ENCODE measurements around the gene SLC22A12.
"Not testable (repeated sequence)": the region's sequence is repeated elsewhere in the genome, so short reads cannot be mapped to it uniquely, and the experiment has no call there.

The SLC22A12 gene

DNA sequence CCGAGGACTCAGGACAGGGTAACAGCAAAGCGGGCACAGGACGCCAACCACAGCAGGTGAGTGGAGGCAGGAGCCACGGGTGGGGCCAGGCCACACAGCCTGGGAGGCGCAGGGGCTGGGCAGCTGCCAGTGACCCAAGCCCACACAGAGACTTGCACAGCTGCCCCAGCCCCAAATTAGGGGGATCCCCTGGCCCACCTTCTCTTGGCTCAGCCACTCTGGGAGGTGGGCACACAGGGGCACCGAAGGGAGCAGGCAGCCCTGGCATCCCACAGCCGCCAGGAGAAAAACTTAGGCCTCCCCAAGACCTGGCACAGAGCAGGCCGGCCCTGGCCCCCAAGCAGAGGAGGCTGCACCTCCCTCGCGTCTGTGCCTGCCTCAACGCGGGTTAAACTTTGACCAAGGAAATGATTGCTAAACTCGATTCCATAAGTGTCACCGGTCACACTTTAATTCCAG, at the start of gene SLC22A12:
Gene SLC22A12, plus strand, starts transcription at position 458 of the 459 bp plus-strand sequence. CDS start 337 bp downstream, outside the sequence.
- DNase-seq = no peak

DNA sequence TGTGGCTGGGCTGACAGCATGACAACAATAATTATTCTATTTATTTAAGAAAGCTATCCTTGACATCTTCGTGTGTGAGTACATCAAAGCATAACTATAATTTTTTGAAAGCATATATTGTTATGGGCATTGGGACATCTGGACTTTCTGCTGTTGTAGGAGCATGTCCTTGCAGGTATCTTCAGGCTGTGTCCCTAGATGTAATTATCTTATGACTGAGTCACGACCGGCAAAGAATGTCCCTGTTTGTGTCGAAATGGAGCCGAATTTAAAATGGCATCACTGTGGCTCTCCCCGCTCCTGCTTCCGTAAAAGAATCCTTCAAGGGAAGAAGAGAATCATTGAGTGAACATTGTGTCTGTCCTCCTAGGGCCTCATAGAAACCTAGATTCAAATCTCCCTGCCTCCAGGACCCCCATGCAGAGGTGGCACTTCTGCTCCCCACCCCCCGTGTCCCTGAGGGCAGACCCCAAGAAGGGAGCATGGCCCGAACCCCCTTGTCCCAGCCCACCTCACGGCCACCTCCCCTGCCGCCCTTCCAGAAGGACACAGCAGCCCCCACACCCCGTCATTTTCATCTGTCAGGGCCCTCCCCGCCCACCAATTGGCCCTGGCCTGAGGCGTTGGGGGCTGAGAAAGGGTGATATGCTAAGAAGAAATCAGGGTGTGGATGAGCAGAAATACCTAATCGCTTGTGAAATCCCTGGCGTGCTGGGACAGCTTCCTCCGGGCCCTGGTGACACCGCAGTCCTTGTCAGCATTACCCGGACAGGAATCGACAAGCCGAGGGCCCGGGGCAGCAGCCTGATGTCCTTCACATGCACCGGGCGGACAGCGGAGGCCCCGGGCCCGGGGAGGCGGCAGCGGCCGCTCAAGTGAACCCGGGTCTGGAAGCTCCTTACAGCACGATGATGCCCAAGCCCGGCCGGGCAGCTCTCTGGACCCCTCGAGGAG, 48.6 kb upstream of the SLC22A12 start:
- DNase-seq = no peak

DNA sequence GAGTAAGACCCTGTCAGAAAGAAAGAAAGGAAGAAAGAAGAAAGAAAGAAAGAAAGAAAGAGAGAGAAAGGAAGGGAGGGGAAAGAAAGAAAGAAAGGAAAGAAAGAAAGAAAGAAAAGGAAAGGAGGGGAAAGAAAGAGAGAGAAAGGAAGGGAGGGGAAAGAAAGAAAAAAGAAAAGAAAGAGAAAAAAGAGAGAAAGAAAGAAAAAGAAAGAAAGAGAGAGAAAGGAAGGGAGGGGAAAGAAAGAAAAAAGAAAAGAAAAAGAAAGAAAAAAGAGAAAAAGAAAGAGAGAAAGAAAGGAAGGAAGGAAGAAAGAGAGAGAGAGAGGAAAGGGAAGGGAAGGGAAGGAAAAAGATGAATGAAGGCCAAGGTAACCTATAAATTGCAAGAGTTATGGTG, 47.2 kb upstream of the SLC22A12 start:
- DNase-seq = no peak

DNA sequence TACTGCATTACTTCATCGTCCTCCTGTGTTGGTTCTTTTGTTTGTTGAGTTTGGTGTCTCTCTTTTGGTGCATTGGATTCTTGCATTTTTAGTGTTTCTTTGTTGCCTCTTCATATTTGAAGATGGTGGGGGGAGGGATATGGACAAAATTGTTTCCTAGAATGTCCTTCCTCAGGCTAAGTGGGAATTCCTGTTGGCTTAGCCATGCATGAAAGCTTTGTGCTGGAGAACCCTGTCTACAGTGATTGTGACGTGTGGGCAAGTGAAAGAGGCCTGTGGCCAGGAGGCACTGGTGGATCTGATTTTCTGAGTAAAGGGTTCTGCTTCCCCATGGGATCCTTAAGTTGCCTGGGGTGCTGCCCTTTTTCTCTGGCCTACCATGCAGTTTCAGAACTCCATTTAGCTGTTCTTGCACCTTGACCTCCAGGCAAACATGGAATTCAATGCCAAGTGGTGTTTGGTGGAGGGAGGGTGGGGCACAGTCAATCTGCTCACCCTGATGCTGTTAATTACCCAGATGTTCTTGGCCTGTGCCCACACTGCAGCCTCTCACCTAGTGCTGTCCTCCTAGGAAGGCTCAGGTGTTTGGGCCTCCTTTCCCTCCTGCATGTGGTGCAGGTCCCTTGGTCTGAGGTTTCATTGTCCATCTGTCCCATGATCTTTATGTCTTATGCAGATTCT, 46.3 kb upstream of the SLC22A12 start:
- DNase-seq = no peak

DNA sequence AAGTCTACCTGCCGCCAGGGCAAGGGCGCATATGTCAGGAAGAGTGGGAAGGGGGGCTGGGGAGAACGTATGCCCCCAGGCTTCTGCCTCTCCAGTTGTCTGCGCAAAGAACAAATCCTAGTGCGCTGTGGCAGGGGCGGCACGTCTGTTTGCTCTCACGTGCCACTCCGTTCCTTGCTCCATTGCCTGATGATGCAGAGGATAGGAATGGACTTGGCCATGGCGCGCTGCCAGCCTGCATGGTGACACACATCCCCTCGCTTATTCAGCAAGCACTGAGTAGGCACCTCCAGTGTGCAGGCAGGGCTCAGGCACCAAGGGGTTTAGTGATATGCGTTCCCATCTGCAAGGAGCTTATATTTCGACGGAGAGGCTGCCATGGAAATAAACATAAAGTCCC, 45.4 kb upstream of the SLC22A12 start:
- no peak for DNase-seq

DNA sequence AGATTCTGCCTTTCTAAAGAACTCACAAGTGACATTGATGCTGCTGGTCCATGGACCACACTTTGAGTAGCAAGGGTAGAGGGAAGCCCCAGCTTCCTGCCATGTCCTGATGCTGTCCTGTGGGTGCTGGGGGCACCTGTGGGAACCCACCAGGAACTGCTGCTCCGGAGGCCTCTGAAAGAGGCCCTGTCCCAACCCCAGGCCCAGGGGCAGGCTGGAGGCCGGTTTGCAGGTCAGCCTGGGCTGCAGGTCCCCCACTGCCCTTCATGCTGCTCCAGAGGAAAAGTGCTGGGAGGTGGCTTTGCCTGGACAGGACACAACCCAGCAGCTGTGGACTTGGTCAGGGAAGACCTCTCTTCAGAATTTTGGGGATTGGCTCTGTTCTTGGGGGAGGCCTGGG, 44.8 kb upstream of the SLC22A12 start:
- no peak for DNase-seq

DNA sequence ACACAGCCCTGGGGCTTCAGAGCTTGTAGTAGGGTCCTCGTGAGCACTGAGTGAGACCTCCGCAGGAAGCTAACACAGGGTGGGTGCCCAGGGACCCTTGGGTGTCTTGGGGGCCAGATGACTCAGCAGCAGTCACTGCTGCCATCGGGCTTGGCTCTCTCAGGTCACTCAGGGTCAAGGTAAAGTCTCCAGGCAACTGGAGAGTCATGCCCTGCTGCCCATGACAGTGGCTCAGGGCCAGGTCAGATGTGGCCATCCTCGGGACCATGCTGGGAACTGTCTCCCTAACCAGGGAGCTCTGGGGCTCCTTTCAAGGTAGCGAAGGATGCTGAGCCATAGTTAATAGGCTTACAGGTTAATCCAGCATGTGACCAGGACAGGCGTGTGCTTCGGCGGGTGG, 44.4 kb upstream of the SLC22A12 start:
- DNase-seq = no peak

DNA sequence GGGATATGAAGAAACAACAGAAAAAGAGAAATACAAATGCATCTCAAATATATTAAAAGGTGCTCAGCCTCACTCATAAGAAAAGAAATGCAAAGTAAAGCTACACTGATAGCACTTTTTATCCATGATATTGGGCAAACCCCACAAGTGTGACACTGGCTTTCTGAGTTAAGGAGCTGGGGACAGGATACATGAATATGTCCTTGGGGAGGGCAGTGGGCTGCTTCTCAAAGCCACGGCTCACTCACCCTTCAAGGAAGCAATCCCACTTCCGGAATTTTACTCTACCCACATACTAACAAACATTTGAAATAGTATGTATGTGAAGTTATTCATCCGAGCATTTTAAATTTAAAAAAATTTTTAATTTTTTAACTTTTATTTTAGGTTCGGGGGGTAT, 41.1 kb upstream of the SLC22A12 start:
- DNase-seq = no peak

DNA sequence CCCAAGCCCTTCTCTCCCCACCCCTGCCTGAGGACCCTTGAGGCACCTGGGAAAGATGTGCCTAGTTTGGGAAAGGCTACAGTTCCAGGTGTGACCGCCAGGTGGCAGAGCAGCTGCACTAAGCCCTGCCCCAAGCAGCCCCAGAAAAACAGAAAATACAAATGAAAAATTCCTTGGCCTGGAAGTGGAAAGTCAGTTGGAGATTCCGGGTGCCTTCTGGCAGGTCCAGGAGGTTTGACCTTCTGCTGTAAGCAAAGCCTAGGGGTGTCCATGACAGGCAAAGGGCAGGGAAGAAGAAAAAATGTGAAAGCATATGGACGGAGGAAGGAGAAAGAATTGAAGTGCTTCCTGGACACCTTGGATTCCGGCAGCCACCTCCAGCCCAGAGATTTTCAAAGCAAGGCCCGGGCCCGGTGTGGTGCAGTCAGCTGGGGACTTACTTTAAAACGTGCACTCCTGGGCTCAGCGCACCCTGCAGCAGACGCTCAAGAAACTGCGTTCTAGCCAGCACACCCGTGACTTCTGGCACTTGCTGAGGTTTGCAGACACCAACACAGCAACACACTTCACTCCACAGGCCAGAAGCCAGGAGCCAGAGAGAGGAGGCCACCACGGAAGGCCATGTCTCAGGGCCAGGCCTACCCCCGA, 37.3 kb upstream of the SLC22A12 start:
- no peak for DNase-seq

DNA sequence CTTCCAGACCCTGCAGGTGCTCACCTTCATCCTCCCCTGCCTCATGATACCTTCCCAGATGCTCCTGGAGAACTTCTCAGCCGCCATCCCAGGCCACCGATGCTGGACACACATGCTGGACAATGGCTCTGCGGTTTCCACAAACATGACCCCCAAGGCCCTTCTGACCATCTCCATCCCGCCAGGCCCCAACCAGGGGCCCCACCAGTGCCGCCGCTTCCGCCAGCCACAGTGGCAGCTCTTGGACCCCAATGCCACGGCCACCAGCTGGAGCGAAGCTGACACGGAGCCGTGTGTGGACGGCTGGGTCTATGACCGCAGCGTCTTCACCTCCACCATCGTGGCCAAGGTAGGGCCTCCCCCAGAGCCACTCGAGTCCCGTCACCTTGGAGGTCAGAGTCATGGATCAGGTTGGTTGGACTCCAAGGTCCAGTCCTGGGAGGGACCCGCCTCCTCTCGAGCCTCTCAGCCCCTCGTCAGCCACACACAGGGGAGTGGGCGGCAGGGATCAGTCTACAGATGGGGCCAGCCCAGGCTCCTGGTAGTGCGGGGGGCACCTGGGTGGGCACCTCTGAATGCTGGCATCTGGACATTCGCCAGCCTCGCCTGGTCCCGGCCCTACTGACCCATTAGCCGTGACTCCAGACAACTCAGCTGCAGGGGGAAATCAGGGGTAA, 34.8 kb upstream of the SLC22A12 start:
- DNase-seq = no peak

DNA sequence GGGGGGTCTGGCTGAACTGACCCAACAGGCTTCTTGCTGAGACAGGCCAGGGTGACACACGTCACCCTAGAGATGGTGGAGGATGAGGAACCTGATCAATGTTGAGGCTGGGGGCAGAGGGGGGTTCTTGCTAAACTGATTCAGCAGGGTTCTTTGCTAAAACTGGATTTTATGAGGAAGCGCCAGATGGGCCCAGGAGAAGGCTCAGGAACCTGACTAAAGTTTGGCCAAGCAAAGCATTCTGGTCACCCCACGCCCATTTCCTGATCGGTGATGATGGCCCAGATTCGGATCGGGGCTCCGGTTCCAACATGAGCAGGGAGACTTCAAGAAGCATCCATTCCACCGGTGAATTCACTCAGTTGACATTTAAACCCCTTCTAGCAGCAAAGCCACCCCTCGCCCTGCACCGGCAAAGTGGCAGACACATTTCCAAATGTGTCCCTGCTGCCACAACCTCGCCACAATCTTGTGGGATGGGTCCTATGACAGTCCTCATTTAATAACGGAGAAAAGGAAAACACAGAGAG, 34.2 kb upstream of the SLC22A12 start:
- DNase-seq = no peak

DNA sequence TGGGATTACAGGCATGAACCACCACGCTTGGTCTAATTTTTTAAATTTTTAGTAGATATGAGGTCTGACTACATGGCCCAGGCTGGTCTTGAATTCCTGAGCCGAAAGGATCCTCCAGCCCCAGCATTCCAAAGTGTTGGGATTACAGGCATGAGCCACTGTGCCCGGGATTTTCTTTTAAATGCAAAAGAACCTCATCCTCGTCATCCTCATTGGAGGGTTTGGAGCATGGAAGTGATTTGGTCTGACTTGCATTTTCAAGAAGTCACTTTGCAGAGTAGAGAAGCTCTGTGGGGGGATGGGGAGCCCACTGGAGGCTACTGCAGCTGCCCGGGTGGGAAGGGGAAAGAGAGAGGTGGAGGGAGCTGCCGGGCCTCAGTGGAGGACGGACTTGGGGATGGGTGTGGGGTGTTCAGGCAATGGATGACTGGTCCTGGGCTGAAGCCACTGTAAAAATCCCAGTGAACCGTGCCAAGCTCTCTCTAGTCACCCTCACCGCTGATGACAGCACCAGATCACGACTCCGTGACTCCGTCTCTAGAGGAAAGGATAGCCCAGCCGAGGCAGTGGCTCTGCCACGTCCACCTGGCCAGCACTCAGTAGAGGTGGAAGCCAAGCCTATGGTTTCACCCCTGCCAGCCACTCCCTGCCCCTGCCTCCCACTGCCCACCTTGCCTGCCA, 32.8 kb upstream of the SLC22A12 start:
- no peak for DNase-seq

DNA sequence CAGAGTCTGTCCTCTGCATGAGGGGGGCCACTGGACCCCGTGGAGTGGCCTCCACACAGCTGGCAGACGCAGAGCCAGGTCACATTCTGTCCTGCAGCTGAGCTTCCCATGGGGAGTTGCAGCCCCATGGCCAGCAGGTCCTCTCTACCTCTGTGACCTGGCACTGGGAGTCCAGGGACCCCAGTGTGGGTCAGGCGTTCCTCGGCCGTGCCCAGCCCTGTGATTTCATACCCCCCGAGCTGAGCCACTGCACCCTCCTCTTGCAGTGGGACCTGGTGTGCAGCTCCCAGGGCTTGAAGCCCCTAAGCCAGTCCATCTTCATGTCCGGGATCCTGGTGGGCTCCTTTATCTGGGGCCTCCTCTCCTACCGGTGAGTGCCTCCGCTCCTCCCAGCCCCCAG, 32.2 kb upstream of the SLC22A12 start:
- no peak for DNase-seq

DNA sequence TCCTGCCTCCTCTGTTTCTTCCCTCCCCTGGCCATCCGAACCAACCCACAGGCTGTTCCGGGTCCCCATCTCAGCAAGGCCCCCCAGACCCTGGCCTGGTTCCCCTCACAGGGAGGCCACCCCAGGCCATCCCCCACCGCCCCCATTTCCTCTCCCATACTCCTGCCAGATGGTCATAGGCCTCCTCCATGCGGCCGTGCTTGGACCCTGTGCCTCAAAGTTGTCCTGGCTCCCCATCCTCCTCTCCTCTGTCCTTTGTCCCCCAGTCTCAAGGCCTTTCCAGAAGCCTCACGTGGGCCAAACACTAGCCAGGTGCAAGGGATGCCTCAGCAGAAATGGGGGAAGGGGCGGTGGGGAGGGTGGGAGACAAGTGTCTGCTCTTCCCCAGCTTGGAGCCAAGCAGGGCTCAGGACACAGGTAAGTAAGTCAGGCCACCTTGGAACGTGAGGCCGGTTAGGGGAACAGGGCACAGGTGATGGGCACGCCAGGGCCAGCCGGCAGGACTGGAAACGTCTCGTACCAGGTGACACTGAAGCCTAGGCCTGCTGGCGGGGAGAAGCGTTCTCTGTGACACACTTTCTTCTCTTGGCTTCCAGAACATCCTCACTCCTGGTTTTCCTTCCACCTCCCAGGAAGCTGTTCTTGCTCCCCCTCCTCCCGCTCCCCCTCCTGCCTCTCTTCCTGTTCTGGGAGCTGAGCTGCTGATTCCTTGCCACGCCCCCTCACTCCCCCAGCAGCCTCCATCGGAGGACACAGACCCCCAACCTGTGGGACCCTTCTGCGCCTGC, 31.5 kb upstream of the SLC22A12 start:
- DNase-seq = no peak

DNA sequence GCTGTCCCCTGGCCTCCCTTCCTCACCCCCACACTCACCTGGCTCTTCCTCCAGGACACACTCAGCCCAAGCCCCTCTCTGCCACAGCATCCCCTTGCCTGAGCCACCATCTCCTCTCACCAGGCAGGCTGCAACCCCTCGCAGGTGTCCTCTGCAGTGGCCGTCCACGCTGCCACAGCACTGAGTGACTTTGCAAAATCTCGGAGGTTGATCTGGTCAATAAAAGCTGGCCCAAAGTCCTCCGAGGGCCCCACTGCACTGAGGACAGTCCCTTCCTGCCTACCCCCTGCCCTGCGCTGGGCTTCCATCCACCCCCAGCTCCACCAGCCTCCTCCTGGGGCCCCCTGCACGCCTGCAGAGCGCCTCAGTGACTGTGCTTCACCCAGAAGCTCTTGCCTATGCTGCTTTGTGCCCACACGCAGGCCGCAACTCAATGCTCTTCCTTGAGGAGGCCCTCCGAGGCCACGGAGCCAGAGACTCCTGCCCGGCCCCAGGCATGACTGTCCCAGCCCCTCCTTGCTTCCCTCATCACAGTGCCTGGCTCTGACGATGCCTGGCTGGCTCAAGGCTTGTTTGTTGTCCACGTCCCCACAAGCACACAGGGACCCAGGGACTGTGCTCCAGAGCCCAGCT, 30.8 kb upstream of the SLC22A12 start:
- no peak for DNase-seq

DNA sequence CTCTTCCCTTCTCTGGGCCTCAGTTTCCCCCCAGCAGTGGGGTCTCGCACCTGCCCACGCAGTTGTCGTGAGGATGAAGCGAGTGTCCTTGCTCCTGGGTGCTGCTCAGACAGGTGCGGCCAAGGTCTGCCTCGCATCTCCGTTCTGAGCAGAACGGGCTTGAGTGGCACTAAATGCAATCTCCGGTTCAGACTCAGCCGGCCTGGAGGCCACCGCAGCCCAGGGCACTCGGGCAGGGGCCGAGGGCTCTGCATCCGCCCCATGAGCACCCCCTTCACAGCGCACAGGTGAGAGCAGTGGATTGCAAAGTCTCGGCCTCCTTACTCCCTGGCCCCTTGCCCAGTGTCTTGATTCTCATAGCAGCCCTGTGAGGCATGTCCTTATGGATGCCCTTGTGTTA, 30.1 kb upstream of the SLC22A12 start:
- DNase-seq = no peak

DNA sequence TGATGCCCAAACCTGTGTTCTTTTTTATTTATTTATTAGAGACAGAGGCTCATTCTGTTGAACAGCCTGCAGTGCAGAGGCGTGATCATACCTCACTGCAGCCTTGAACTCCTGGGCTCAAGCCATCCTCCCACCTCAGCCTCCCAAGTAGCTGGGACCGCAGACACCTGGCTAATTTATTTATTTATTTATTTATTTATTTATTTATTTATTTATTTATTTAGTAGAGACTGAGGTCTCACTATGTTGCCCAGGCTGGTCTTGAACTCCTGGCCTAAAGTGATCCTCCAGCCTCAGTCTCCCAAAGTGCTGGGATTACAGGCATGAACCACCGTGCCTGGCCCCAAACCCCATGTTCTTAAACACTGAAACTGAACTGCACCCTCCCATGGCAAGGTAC, 29.6 kb upstream of the SLC22A12 start:
- not testable (repeated sequence) for DNase-seq

DNA sequence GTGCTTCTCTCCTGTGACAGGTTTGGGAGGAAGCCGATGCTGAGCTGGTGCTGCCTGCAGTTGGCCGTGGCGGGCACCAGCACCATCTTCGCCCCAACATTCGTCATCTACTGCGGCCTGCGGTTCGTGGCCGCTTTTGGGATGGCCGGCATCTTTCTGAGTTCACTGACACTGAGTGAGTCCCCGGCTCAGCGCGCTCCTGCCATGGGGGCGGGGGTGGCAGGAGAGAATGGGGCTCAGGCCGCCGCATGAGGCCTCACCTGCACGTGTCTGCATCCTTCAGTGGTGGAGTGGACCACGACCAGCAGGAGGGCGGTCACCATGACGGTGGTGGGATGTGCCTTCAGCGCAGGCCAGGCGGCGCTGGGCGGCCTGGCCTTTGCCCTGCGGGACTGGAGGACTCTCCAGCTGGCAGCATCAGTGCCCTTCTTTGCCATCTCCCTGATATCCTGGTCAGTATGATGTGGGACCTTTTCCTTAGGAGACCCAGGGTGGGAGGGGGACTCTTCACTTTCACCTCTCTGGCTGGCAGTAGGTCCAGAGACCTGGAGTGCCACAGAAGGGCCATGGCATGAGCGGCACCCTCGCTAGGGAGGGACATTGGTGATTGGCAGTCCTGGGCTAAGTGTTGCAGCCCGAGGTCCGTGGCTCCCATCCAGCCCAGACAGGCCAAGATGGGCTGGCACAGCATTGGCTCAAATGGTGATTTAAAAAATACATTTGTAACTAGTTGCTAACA, 28.9 kb upstream of the SLC22A12 start:
- no peak for DNase-seq

DNA sequence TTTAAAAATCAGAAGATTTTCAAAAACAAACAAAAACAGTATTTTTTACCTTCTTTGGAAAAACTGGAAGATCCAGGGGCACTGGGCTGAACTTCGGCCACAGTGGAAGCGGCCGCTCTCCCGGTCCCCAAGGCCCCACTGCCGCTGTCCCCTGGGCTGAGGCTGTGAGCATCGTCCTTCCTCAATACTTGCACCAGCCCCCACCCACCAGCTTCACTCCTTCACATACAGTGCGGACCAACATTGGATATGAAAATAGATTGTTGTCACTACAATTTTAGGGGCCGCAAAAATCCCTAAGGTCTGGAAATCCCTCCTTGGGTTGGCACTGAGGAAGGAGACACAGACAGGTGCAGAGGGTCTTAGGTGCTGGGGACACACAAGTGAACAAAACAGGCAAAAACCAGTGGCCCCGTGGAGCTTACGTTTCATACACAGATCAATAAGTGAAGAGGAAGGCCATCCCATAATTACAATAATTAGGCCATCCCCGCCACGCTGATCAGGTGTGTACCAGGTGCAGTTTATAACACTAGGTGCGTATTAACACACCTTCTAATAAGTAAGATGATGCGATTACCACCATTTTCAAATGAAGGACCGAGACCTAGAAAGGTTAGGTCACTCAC, 28.2 kb upstream of the SLC22A12 start:
- DNase-seq = no peak

DNA sequence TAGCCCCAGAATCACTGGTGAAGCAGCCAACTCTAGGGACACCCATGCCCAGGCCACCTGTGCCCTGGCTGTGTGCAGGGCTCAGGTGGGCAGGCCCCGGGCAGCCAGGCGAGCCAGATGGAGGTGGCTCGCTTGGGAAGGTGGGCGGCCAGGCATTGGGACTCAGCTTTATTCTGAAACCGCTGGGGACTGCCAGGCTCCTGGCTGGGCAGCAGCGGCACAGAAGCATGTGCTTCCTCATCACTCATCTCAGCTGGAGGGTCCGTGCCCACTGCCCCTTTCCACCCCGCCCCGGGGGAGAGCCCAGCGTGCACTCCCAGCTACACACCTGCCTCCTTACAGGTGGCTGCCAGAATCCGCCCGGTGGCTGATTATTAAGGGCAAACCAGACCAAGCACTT, 27.1 kb upstream of the SLC22A12 start:
- DNase-seq = no peak

All from GOT3 (cell line).